Endothelial cell of hepatic sinusoid (primary cell): Measurements from ENCODE around the gene ZNF534.
"Not testable (repeated sequence)": the region's sequence is repeated elsewhere in the genome, so short reads cannot be mapped to it uniquely, and the experiment has no call there.

Source experiments
- in situ Hi-C: cut with HindIII; loops from 2 replicates; pipeline ENCODE4 v1.10.0; 2017; ENCODE audit warnings: low sequenced_read_pairs

Gene ZNF534

GRCh38 chr19:52428937-52429336 lies at the start of gene ZNF534:
TSS of gene ZNF534 (plus strand) at chr19:52429148. CDS start at chr19:52431475, 2,327 bp downstream.
- in situ Hi-C loops = no loop called here

- in situ Hi-C loops = no loop called here
These were observed 37.8 kb upstream of the ZNF534 start for GRCh38 chr19:52391135-52391534.

- in situ Hi-C loops = loop anchor here (5.0 kb wide), 1 partner anchor 40 kb away; no protein-coding TSS in a partner anchor
These were observed 31.5 kb upstream of the ZNF534 start, which contains the start of gene ZNF528 for GRCh38 chr19:52397310-52398080. TSS of gene ZNF528 (plus strand) at chr19:52397849. CDS start at chr19:52402014, 4,165 bp downstream.

GRCh38 chr19:52398081-52398441 lies 30.9 kb upstream of the ZNF534 start:
- in situ Hi-C loops = loop anchor here (5.0 kb wide), 1 partner anchor 41 kb away; no protein-coding TSS in a partner anchor

GRCh38 chr19:52410276-52410675 lies 18.7 kb upstream of the ZNF534 start:
- in situ Hi-C loops = no loop called here

GRCh38 chr19:52415711-52416110 lies 13.2 kb upstream of the ZNF534 start:
- in situ Hi-C loops = no loop called here

GRCh38 chr19:52442179-52442578 lies 13.2 kb downstream of the ZNF534 start:
- in situ Hi-C loops = no loop called here

- in situ Hi-C loops = no loop called here
These were observed 15.6 kb downstream of the ZNF534 start for GRCh38 chr19:52444506-52444905.

- in situ Hi-C loops = no loop called here
These were observed 22.3 kb downstream of the ZNF534 start for GRCh38 chr19:52451241-52451640.

GRCh38 chr19:52453324-52454094 lies 24.6 kb downstream of the ZNF534 start, which contains the start of gene ZNF578:
TSS of gene ZNF578 (plus strand) at chr19:52453553. CDS start at chr19:52501846, 48,293 bp downstream.
- in situ Hi-C loops = no loop called here

- in situ Hi-C loops = no loop called here
These were observed 36.0 kb downstream of the ZNF534 start for GRCh38 chr19:52464798-52465470.

GRCh38 chr19:52473655-52474350 lies 44.9 kb downstream of the ZNF534 start:
- in situ Hi-C loops = no loop called here

- in situ Hi-C loops = no loop called here
These were observed 45.6 kb downstream of the ZNF534 start for GRCh38 chr19:52474351-52475127.

GRCh38 chr19:52484111-52484743 lies 55.3 kb downstream of the ZNF534 start:
- in situ Hi-C loops = not testable (repeated sequence)

GRCh38 chr19:52485064-52485463 lies 56.1 kb downstream of the ZNF534 start:
- in situ Hi-C loops = not testable (repeated sequence)

GRCh38 chr19:52485561-52486240 lies 56.8 kb downstream of the ZNF534 start:
- in situ Hi-C loops = not testable (repeated sequence)

- in situ Hi-C loops = no loop called here
These were observed 63.4 kb downstream of the ZNF534 start for GRCh38 chr19:52492201-52492993.

- in situ Hi-C loops = no loop called here
These were observed 64.1 kb downstream of the ZNF534 start for GRCh38 chr19:52492994-52493470.
